IPS-18a (cell line): ENCODE data around the gene ARHGAP15.

Experiments
- H3K27ac ChIP-seq: one replicate; pipeline ENCODE4 v1.5.1; 2013; ENCODE audit warnings: low read length
- H3K27me3 ChIP-seq: one replicate; pipeline ENCODE4 v1.6.1; 2013; ENCODE audit warnings: mild to moderate bottlenecking, low read length; ENCODE audit not compliant: control insufficient read depth, insufficient read depth
- H3K36me3 ChIP-seq: one replicate; pipeline ENCODE4 v1.6.1; 2013; ENCODE audit warnings: low read depth, low read length; ENCODE audit not compliant: control insufficient read depth
- H3K4me1 ChIP-seq: one replicate; pipeline ENCODE4 v1.6.1; 2013; ENCODE audit warnings: low read depth, low read length; ENCODE audit not compliant: control insufficient read depth
- H3K4me3 ChIP-seq: one replicate; pipeline ENCODE4 v1.5.1; 2013; ENCODE audit warnings: low read length
- H3K9ac ChIP-seq: one replicate; pipeline ENCODE4 v1.6.1; 2013; ENCODE audit warnings: mild to moderate bottlenecking, low read length, moderate library complexity
- H3K9me3 ChIP-seq: one replicate; pipeline ENCODE4 v1.6.1; 2013; ENCODE audit warnings: low read depth, low read length; ENCODE audit not compliant: control insufficient read depth

The ARHGAP15 gene

DNA sequence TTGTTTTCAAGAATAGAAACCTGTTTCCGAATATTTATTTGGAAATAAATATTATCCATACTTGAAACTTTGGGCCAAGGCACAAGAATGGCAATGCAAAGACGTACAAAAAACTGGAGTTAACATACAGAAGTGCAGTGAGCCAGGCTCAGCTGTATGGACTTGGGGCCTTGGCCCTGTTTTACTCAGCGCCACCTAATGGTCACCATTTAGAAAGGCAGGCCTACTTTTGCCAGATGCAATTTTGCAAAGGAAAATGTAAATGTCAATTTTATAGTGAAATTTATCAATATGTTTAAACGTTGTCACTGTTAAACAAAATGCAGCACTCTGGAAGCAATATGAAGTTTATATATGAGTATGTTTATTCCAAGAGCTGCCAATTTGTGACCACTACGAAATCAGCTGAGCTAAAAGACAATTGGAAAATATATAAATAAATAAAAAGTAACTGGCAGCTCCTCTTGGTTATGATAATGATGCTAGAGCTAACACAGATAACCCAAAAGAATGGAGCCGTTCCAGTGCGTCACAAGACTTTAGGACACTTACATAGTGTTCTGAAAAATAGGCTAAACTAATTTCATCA lies 155.0 kb downstream of the ARHGAP15 start:
- Histone ChIP-seq H3K27me3 (no peaks in the 10 kb centered on the region), H3K4me3 (no peak overlapping the region), H3K27ac (no peak overlapping the region), H3K9ac (no peak overlapping the region), H3K9me3 (no peaks in the 10 kb centered on the region), H3K4me1 (no peaks in the 10 kb centered on the region), H3K36me3 (no peaks in the 10 kb centered on the region)

DNA sequence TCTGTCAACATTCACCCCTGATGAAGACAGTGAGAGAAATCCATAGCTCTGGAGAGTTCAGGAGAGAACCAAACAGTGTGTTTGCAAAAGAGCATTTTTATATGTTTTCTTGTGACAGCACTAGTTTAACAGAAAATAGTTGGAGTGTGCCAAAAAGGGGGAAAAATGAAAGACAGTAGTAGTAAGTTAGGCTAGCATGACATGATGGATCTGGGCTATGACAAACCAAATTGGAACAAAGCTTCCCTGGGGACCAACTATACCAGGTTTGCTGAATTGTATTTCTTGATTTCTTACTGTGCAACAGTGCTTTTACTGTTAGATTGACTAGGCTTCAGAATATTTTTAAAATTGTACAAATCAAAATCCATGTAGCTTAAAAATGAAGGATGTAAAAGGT lies 159.8 kb downstream of the ARHGAP15 start:
- Histone ChIP-seq H3K27me3 (no peaks in the 10 kb centered on the region), H3K4me1 (no peaks in the 10 kb centered on the region), H3K4me3 (no peak overlapping the region), H3K9me3 (no peaks in the 10 kb centered on the region), H3K36me3 (no peaks in the 10 kb centered on the region), H3K9ac (no peak overlapping the region), H3K27ac (no peak overlapping the region)

GRCh38 chr2:143290221-143290620 lies 161.0 kb downstream of the ARHGAP15 start:
- Histone ChIP-seq H3K9ac (no peak overlapping the region), H3K4me3 (no peak overlapping the region), H3K27ac (no peak overlapping the region), H3K27me3 (no peaks in the 10 kb centered on the region), H3K36me3 (no peaks in the 10 kb centered on the region), H3K9me3 (no peaks in the 10 kb centered on the region), H3K4me1 (no peaks in the 10 kb centered on the region)

- no peak overlapping the region for H3K9ac ChIP-seq
- no peaks in the 10 kb centered on the region for H3K27me3 ChIP-seq
- H3K27ac ChIP-seq, result no peak overlapping the region
- no peak overlapping the region for H3K4me3 ChIP-seq
- no peaks in the 10 kb centered on the region for H3K36me3 ChIP-seq
- H3K9me3 ChIP-seq, result no peaks in the 10 kb centered on the region
- peaks cover 3% of the 10 kb centered on the region for H3K4me1 ChIP-seq
Observed at GRCh38 chr2:143294068-143294467, 164.8 kb downstream of the ARHGAP15 start.

- no peak overlapping the region for H3K4me3 ChIP-seq
Observed at GRCh38 chr2:143296089-143296488, 166.9 kb downstream of the ARHGAP15 start.

GRCh38 chr2:143297182-143297581 lies 168.0 kb downstream of the ARHGAP15 start:
- no peak overlapping the region for H3K9ac ChIP-seq
- H3K4me3 ChIP-seq, result no peak overlapping the region
- H3K36me3 ChIP-seq, result no peaks in the 10 kb centered on the region
- H3K9me3 ChIP-seq, result no peaks in the 10 kb centered on the region
- H3K27ac ChIP-seq, result no peak overlapping the region
- H3K27me3 ChIP-seq, result no peaks in the 10 kb centered on the region
- H3K4me1 ChIP-seq, result peaks cover 3% of the 10 kb centered on the region

More at GRCh38 chr2:143296089-143296488, 166.9 kb downstream of the ARHGAP15 start:
- Histone ChIP-seq H3K27ac (no peak overlapping the region), H3K9ac (no peak overlapping the region), H3K9me3 (no peaks in the 10 kb centered on the region), H3K4me1 (peaks cover 3% of the 10 kb centered on the region), H3K36me3 (no peaks in the 10 kb centered on the region), H3K27me3 (no peaks in the 10 kb centered on the region)

- H3K9ac ChIP-seq, result no peak overlapping the region
- H3K4me3 ChIP-seq, result no peak overlapping the region
- H3K27me3 ChIP-seq, result no peaks in the 10 kb centered on the region
- peaks cover 3% of the 10 kb centered on the region for H3K4me1 ChIP-seq
- H3K27ac ChIP-seq, result no peak overlapping the region
- no peaks in the 10 kb centered on the region for H3K9me3 ChIP-seq
- H3K36me3 ChIP-seq, result no peaks in the 10 kb centered on the region
Observed at GRCh38 chr2:143300536-143300935, 171.3 kb downstream of the ARHGAP15 start.

DNA sequence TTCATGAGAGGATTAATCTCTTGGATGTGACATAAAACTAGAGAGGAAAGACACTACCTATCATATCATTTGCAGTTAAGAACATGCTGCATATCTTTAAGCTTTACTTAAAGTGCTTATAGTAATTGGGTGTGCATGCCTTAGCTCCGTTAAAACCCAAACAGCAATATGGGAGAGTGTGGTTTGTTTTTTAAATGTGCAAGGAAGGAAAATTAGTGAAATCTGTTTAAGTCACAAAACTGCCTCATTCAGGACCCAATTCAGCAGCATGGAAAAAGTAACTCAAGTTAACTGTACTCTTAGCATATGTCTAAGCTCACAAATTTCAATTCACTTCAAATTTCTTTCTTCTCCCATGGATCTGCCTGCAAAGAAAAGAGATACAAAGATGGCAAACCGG lies 182.2 kb downstream of the ARHGAP15 start:
- H3K4me3 ChIP-seq, result no peak overlapping the region
- H3K36me3 ChIP-seq, result no peaks in the 10 kb centered on the region
- no peaks in the 10 kb centered on the region for H3K4me1 ChIP-seq
- H3K9ac ChIP-seq, result no peak overlapping the region
- no peaks in the 10 kb centered on the region for H3K27me3 ChIP-seq
- H3K9me3 ChIP-seq, result no peaks in the 10 kb centered on the region
- no peak overlapping the region for H3K27ac ChIP-seq

DNA sequence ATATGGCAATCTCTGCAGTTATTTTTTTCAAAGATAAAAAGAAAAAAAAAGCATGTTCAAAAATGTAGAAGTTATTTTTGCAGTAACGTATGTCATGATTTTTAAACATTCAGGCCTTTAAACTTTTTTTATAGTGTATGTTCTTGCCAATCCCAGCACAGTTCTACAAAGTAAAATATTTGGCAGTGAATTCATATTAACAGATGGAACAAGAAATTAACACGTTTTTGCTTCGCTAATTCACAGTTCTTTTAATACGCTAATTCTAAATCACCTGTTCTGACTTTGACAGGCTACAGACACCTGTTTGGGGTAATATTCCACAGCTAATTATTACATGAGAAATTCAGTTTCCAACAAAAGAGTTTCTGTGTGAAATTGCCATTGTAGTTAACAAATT lies 183.2 kb downstream of the ARHGAP15 start:
- no peak overlapping the region for H3K4me3 ChIP-seq
- no peak overlapping the region for H3K9ac ChIP-seq
- no peaks in the 10 kb centered on the region for H3K27me3 ChIP-seq
- H3K36me3 ChIP-seq, result no peaks in the 10 kb centered on the region
- H3K9me3 ChIP-seq, result no peaks in the 10 kb centered on the region
- no peaks in the 10 kb centered on the region for H3K4me1 ChIP-seq
- no peak overlapping the region for H3K27ac ChIP-seq

DNA sequence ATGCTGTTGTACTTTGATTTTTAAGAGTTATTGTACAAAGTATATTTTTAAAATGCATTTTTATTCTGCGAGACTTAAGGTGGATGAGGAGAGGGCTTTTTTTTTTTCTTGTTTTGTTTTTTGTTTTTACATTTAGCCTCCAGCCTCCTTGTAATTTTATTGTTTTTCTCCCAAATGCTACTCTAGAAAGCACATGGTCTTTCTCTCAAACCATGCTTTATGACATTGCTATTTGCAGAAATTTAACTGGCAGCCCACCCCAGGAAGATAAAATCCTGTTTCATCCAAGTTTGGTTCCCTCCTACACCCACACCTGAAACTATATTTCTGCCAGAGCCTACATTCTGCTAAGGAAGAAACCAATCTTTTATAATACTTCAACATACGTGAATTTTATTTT lies 184.6 kb downstream of the ARHGAP15 start:
- Histone ChIP-seq H3K4me1 (no peaks in the 10 kb centered on the region), H3K9ac (no peak overlapping the region), H3K9me3 (no peaks in the 10 kb centered on the region), H3K4me3 (no peak overlapping the region), H3K27me3 (no peaks in the 10 kb centered on the region), H3K27ac (no peak overlapping the region), H3K36me3 (no peaks in the 10 kb centered on the region)

GRCh38 chr2:143321994-143322393 lies 192.8 kb downstream of the ARHGAP15 start:
- H3K4me1 ChIP-seq, result no peaks in the 10 kb centered on the region
- H3K36me3 ChIP-seq, result no peaks in the 10 kb centered on the region
- no peak overlapping the region for H3K9ac ChIP-seq

GRCh38 chr2:143329288-143329687 lies 200.1 kb downstream of the ARHGAP15 start:
- no peak overlapping the region for H3K27ac ChIP-seq
- H3K36me3 ChIP-seq, result no peaks in the 10 kb centered on the region
- H3K9me3 ChIP-seq, result no peaks in the 10 kb centered on the region
- H3K4me1 ChIP-seq, result no peaks in the 10 kb centered on the region
- no peaks in the 10 kb centered on the region for H3K27me3 ChIP-seq
- H3K4me3 ChIP-seq, result no peak overlapping the region
- no peak overlapping the region for H3K9ac ChIP-seq

More at GRCh38 chr2:143321994-143322393, 192.8 kb downstream of the ARHGAP15 start:
- Histone ChIP-seq H3K4me3 (no peak overlapping the region), H3K9me3 (no peaks in the 10 kb centered on the region), H3K27me3 (no peaks in the 10 kb centered on the region), H3K27ac (no peak overlapping the region)
